WTC11 (cell line): ENCODE measurements around the gene ALDH8A1. TPM values are rescaled to one million over a fixed set of nuclear protein-coding genes. Genes with fewer than 3 reads are reported as not detected.

Experiments used
- ATAC-seq: fragments of 200-7000 bp; cut with Tn5 transposase; 2 replicates; pipeline ENCODE4 v1.10.0; 2021; ENCODE audit warnings: mild to moderate bottlenecking, moderate library complexity
- CTCF ChIA-PET: fragments of 300-600 bp; sonication (Branson Sonifier 250); formaldehyde crosslinking; loops from one replicate; lab custom pipeline; 2021; ENCODE audit warnings: antibody characterized with exemption; lab: Charles Lee
- POLR2A ChIA-PET: fragments of 350-600 bp; sonication (Branson Sonifier 250); formaldehyde crosslinking; loops from one replicate; lab custom pipeline; 2021; ENCODE audit warnings: antibody characterized with exemption; lab: Charles Lee
- DNase-seq: peaks from one replicate; pipeline ENCODE4 v3.0.0; 2021; ENCODE audit warnings: low spot score
- H3K27ac Mint-ChIP-seq: 2 replicates; pipeline ENCODE4 v1.8.0; 2021; ENCODE audit warnings: mixed read lengths
- H3K27me3 Mint-ChIP-seq: 2 replicates; pipeline ENCODE4 v1.8.0; 2021; ENCODE audit warnings: low read depth, mild to moderate bottlenecking, moderate library complexity, mixed read lengths
- H3K36me3 Mint-ChIP-seq: 2 replicates; pipeline ENCODE4 v1.8.0; 2021; ENCODE audit warnings: mixed read lengths
- H3K4me1 Mint-ChIP-seq: 2 replicates; pipeline ENCODE4 v1.8.0; 2022; ENCODE audit warnings: mixed read lengths
- H3K4me3 Mint-ChIP-seq: 2 replicates; pipeline ENCODE4 v1.8.0; 2021; ENCODE audit warnings: mild to moderate bottlenecking, moderate library complexity, mixed read lengths
- H3K9me3 Mint-ChIP-seq: 2 replicates; pipeline ENCODE4 v1.8.0; 2021; ENCODE audit warnings: mixed read lengths
- ATF1 ChIP-seq: sonication (generic); formaldehyde crosslinking; IDR thresholded peaks from 2 replicates; pipeline ENCODE4 v1.8.1; 2023; ENCODE audit warnings: mild to moderate bottlenecking, moderate library complexity, missing genetic modification reagents
- ELF4 ChIP-seq: sonication (generic); formaldehyde crosslinking; IDR thresholded peaks from 2 replicates; pipeline ENCODE4 v1.8.1; 2022; ENCODE audit warnings: low read depth, mild to moderate bottlenecking, moderate library complexity, missing genetic modification reagents
- EMX1 ChIP-seq: fragments of 250-450 bp; sonication (Bioruptor Pico); IDR thresholded peaks from 2 replicates; pipeline ENCODE4 v1.8.0; 2021; ENCODE audit warnings: mild to moderate bottlenecking
- FOXK1 ChIP-seq: sonication (generic); formaldehyde crosslinking; IDR thresholded peaks from 2 replicates; pipeline ENCODE4 v1.8.0; 2022; ENCODE audit warnings: mild to moderate bottlenecking, moderate library complexity, missing genetic modification reagents
- IRF2 ChIP-seq: sonication (generic); formaldehyde crosslinking; IDR thresholded peaks from 2 replicates; pipeline ENCODE4 v1.8.0; 2022; ENCODE audit warnings: low read depth, missing genetic modification reagents, borderline replicate concordance
- JUN ChIP-seq: sonication (generic); formaldehyde crosslinking; IDR thresholded peaks from 2 replicates; pipeline ENCODE4 v1.8.0; 2023; ENCODE audit warnings: mild to moderate bottlenecking, missing genetic modification reagents
- KAT7 ChIP-seq: sonication (generic); formaldehyde crosslinking; IDR thresholded peaks from 2 replicates; pipeline ENCODE4 v1.8.1; 2023; ENCODE audit warnings: missing genetic modification reagents, mild to moderate bottlenecking, borderline replicate concordance
- PRRX2 ChIP-seq: fragments of 250-450 bp; sonication (Bioruptor Pico); IDR thresholded peaks from 2 replicates; pipeline ENCODE4 v1.8.0; 2021; ENCODE audit warnings: mild to moderate bottlenecking
- RORB ChIP-seq: fragments of 250-450 bp; sonication (Bioruptor Pico); IDR thresholded peaks from 2 replicates; pipeline ENCODE4 v1.9.0; 2021; ENCODE audit warnings: mild to moderate bottlenecking
- SMAD4 ChIP-seq: sonication (generic); formaldehyde crosslinking; IDR thresholded peaks from 2 replicates; pipeline ENCODE4 v1.8.0; 2022; ENCODE audit warnings: mild to moderate bottlenecking, missing genetic modification reagents
- SP1 ChIP-seq: sonication (generic); formaldehyde crosslinking; conservative IDR thresholded peaks from 2 replicates; pipeline ENCODE4 v1.8.1; 2022; ENCODE audit warnings: missing genetic modification reagents
- ZNF219 ChIP-seq: sonication (generic); formaldehyde crosslinking; IDR thresholded peaks from 2 replicates; pipeline ENCODE4 v1.8.0; 2023; ENCODE audit warnings: missing genetic modification reagents, mild to moderate bottlenecking, borderline replicate concordance
- total RNA-seq: library from RNA; stranded (reverse); gene quantifications from 3 replicates; pipeline ENCODE4 v1.2.3, GENCODE V29; 2021
- TF ChIP-seq, protein P1 (sequence below): fragments of 200-600 bp; IDR thresholded peaks from 2 replicates; pipeline ENCODE4 v1.8.0; 2022; ENCODE audit warnings: antibody characterized with exemption
- TF ChIP-seq, protein P2 (sequence below): sonication (generic); formaldehyde crosslinking; IDR thresholded peaks from 2 replicates; pipeline ENCODE4 v1.8.1; 2022; ENCODE audit warnings: missing genetic modification reagents, borderline replicate concordance
- TF ChIP-seq, protein P3 (sequence below): fragments of 250-450 bp; sonication (Bioruptor Pico); IDR thresholded peaks from 2 replicates; pipeline ENCODE4 v1.9.0; 2021; ENCODE audit warnings: moderate library complexity, mild to moderate bottlenecking, inconsistent platforms, borderline replicate concordance
- TF ChIP-seq, protein P4 (sequence below): sonication (generic); formaldehyde crosslinking; IDR thresholded peaks from 2 replicates; pipeline ENCODE4 v1.8.0; 2022; ENCODE audit warnings: missing genetic modification reagents
- TF ChIP-seq, protein P5 (sequence below): sonication (generic); formaldehyde crosslinking; conservative IDR thresholded peaks from 2 replicates; pipeline ENCODE4 v1.8.1; 2022; ENCODE audit warnings: mild to moderate bottlenecking, missing genetic modification reagents

Gene ALDH8A1
- total RNA-seq, 1 experiment from 2014 or later: 0.17 TPM

DNA sequence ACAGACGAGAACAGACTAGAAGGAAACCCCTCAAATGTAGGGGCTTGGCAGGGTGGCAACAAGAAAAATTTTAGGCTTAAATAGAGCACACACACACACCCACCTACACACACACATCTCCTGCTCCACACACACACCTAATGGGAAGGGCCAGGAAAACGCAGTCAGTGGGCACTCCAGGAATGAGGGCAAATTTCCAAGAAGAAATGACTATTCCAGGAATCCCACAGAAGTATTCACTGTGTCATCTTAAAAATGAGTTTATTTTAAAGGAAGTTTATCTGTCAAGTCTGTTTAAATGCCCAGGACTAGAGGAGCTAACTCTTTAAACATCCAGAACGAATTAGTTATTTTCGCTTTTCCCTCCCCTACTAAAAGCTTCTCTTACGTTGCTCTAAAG is 13.0 kb downstream of the ALDH8A1 start:
- H3K36me3 Mint-ChIP-seq: no peaks in the 10 kb centered on the region
- no peak for ATAC-seq
- CTCF ChIA-PET: no interaction called here
- no peaks in the 10 kb centered on the region for H3K27me3 Mint-ChIP-seq
- DNase-seq: no peak
- TF ChIP-seq, protein P1, sequence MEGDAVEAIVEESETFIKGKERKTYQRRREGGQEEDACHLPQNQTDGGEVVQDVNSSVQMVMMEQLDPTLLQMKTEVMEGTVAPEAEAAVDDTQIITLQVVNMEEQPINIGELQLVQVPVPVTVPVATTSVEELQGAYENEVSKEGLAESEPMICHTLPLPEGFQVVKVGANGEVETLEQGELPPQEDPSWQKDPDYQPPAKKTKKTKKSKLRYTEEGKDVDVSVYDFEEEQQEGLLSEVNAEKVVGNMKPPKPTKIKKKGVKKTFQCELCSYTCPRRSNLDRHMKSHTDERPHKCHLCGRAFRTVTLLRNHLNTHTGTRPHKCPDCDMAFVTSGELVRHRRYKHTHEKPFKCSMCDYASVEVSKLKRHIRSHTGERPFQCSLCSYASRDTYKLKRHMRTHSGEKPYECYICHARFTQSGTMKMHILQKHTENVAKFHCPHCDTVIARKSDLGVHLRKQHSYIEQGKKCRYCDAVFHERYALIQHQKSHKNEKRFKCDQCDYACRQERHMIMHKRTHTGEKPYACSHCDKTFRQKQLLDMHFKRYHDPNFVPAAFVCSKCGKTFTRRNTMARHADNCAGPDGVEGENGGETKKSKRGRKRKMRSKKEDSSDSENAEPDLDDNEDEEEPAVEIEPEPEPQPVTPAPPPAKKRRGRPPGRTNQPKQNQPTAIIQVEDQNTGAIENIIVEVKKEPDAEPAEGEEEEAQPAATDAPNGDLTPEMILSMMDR: no peak
- no peak for TF ChIP-seq SMAD4 (CRISPR knock-in tag)
- no peak for TF ChIP-seq JUN
- peaks cover 5% of the 10 kb centered on the region; the same call in 1 of the 2 replicates for H3K4me1 Mint-ChIP-seq
- H3K27ac Mint-ChIP-seq: no peak overlapping the region; the same call in 1 of the 2 replicates
- no peaks in the 10 kb centered on the region for H3K9me3 Mint-ChIP-seq
- H3K4me3 Mint-ChIP-seq: no peak overlapping the region
- POLR2A ChIA-PET: no interaction called here

DNA sequence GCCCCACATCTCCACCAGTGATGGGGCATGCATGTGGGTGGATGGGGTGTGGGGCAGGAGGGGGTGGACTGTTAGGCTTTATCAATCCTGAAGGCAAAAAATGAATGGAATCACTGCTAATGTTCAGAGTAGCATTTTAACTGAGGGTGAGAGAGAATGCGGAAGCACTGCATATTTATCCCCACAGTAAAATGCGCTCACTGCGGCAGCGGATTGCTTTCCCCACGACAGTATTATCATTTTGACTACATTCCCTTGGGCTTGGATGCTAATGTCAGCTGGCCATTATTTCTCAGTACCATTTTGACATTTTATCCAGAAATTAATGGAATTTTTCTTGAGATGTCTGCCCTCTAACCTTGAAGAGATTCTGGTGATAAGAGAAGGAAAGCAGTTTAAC is 13.4 kb downstream of the ALDH8A1 start:
- Mint-ChIP-seq H3K4me1 (peaks cover 5% of the 10 kb centered on the region; the same call in 1 of the 2 replicates), H3K36me3 (no peaks in the 10 kb centered on the region), H3K27ac (no peak overlapping the region; the same call in 1 of the 2 replicates), H3K9me3 (no peaks in the 10 kb centered on the region), H3K4me3 (no peak overlapping the region), H3K27me3 (no peaks in the 10 kb centered on the region)
- DNase-seq (no peak), ATAC-seq (no peak)
- ChIA-PET POLR2A (interaction anchor here (0.7 kb wide), 1 partner anchor 288 kb away, joined by 8 read pairs; no protein-coding TSS in a partner anchor), CTCF (no interaction called here)
- TF ChIP-seq KAT7 (CRISPR knock-in tag) (no peak), RORB (CRISPR knock-in tag) (no peak), SMAD4 (CRISPR knock-in tag) (no peak), ATF1 (CRISPR knock-in tag) (no peak), PRRX2 (CRISPR knock-in tag) (no peak), IRF2 (CRISPR knock-in tag) (no peak), FOXK1 (no peak), ELF4 (CRISPR knock-in tag) (no peak), ZNF219 (CRISPR knock-in tag) (no peak), EMX1 (CRISPR knock-in tag) (no peak), SP1 (CRISPR knock-in tag) (no peak)
- TF ChIP-seq, protein P2, sequence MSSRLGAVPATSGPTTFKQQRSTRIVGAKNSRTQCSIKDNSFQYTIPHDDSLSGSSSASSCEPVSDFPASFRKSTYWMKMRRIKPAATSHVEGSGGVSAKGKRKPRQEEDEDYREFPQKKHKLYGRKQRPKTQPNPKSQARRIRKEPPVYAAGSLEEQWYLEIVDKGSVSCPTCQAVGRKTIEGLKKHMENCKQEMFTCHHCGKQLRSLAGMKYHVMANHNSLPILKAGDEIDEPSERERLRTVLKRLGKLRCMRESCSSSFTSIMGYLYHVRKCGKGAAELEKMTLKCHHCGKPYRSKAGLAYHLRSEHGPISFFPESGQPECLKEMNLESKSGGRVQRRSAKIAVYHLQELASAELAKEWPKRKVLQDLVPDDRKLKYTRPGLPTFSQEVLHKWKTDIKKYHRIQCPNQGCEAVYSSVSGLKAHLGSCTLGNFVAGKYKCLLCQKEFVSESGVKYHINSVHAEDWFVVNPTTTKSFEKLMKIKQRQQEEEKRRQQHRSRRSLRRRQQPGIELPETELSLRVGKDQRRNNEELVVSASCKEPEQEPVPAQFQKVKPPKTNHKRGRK (CRISPR knock-in tag): no peak
- TF ChIP-seq, protein P3, sequence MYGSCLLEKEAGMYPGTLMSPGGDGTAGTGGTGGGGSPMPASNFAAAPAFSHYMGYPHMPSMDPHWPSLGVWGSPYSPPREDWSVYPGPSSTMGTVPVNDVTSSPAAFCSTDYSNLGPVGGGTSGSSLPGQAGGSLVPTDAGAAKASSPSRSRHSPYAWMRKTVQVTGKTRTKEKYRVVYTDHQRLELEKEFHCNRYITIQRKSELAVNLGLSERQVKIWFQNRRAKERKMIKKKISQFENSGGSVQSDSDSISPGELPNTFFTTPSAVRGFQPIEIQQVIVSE (CRISPR knock-in tag): no peak
- TF ChIP-seq, protein P4, sequence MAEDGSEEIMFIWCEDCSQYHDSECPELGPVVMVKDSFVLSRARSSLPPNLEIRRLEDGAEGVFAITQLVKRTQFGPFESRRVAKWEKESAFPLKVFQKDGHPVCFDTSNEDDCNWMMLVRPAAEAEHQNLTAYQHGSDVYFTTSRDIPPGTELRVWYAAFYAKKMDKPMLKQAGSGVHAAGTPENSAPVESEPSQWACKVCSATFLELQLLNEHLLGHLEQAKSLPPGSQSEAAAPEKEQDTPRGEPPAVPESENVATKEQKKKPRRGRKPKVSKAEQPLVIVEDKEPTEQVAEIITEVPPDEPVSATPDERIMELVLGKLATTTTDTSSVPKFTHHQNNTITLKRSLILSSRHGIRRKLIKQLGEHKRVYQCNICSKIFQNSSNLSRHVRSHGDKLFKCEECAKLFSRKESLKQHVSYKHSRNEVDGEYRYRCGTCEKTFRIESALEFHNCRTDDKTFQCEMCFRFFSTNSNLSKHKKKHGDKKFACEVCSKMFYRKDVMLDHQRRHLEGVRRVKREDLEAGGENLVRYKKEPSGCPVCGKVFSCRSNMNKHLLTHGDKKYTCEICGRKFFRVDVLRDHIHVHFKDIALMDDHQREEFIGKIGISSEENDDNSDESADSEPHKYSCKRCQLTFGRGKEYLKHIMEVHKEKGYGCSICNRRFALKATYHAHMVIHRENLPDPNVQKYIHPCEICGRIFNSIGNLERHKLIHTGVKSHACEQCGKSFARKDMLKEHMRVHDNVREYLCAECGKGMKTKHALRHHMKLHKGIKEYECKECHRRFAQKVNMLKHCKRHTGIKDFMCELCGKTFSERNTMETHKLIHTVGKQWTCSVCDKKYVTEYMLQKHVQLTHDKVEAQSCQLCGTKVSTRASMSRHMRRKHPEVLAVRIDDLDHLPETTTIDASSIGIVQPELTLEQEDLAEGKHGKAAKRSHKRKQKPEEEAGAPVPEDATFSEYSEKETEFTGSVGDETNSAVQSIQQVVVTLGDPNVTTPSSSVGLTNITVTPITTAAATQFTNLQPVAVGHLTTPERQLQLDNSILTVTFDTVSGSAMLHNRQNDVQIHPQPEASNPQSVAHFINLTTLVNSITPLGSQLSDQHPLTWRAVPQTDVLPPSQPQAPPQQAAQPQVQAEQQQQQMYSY (CRISPR knock-in tag): no peak
- TF ChIP-seq, protein P5, sequence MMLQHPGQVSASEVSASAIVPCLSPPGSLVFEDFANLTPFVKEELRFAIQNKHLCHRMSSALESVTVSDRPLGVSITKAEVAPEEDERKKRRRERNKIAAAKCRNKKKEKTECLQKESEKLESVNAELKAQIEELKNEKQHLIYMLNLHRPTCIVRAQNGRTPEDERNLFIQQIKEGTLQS (CRISPR knock-in tag): no peak
- TF ChIP-seq, all 79 proteins: peak for 0
